B cell (primary cell): ENCODE measurements around the gene TMEM143.
"Not testable (repeated sequence)": the region's sequence is repeated elsewhere in the genome, so short reads cannot be mapped to it uniquely, and the experiment has no call there.

Experiments used
- CTCF ChIP-seq: fragments of 200-600 bp; IDR thresholded peaks from one replicate; pipeline ENCODE4 v1.8.0; 2022; ENCODE audit warnings: antibody characterized with exemption, mild to moderate bottlenecking
- EZH2 ChIP-seq: IDR thresholded peaks from 2 replicates; pipeline ENCODE4 v1.6.1; 2012; ENCODE audit warnings: borderline replicate concordance, low read depth, mild to moderate bottlenecking, moderate library complexity, low read length; ENCODE audit not compliant: insufficient read depth, poor library complexity, severe bottlenecking

- TF ChIP-seq CTCF, EZH2: not testable (repeated sequence)
Measured at GRCh38 chr19:48371771-48372170, 8.0 kb upstream of the TMEM143 start.
